Measurements from ENCODE around the gene PNMA1.
A peak's percentile ranks its signal among the peaks of the same experiment; 100 is the strongest.

Gene PNMA1

DNA sequence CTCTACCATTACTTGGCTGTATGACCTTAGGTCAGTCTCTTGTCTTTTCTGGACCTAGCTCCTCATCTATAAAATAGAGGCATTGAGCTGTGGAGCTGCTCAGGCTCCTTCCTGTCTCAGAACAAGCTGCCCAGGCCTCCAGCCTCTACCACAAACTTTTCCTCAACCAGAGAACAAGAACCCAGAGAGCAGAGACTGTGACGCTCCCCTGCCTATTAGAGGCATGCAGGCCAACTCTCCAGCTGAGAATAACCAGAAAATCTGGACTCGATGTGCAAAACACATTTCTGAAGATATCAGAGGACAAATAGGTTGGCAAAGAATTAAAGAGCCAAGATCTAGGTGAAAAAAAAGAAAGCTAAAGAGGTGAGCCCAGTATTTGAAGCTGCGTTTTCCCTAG is 17.8 kb upstream of the PNMA1 start:
- DNase-seq: no peak

DNA sequence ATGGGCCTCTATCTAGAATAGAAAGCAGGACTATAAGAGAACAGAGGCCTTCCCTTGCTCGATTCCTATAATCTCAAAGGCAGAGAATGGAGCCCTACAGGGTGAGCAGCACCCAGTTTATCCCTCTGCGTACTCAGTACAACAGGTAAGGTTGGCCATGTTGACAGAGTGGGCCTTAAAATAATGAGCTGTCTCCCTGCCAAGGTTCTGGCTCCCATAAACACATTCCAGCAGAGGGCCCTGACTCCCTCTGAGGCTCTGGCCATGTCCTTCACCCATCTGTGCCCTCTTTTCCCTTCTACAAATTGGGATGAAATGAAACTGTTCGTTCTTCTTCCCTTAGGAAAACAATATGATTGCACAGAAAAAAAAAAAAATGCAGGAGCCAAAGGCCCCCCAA is 16.9 kb upstream of the PNMA1 start:
- no peak for DNase-seq

DNA sequence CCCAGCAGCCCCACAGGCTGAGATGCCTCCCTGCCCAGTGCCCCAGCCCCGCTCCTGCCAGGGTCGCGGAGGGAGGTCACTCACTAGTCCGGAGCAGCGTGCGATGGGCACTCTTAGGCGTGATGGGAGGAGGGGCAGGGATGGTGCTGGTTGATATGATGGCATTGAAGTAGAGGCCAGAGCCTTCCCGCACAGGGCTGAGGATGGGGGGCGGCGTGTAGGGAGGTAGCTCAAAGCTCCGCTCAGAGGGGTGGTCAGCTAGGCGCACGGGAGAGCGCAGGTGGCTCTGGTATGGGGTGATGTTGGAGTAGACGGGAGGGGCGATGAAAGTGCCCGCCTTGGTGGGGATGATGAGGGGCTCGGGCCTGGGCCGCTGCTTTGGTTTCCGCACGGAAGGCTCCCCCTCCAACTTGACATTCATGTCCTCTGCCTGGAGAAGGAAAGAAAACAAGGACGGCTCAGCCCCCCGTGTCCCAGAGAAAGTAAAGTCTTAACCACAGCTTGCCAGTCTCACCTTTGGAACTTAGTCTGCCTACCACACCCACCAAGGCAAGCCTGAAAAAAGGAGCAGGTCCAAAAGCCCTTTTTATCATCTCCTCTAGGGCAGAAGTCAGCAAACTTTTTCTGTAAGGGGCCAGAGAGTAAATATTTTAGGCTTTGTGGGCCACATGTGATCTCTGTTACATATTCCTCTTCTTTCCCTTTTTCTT is 15.5 kb upstream of the PNMA1 start:
- no peak for DNase-seq

- peak; percentile 93 for DNase-seq
Measured at GRCh38 chr14:73728717-73729330, 14.6 kb upstream of the PNMA1 start.

- no peak for DNase-seq
Measured at GRCh38 chr14:73727166-73727565, 13.0 kb upstream of the PNMA1 start.

- DNase-seq: no peak
Measured at GRCh38 chr14:73726025-73726961, 12.1 kb upstream of the PNMA1 start.

DNA sequence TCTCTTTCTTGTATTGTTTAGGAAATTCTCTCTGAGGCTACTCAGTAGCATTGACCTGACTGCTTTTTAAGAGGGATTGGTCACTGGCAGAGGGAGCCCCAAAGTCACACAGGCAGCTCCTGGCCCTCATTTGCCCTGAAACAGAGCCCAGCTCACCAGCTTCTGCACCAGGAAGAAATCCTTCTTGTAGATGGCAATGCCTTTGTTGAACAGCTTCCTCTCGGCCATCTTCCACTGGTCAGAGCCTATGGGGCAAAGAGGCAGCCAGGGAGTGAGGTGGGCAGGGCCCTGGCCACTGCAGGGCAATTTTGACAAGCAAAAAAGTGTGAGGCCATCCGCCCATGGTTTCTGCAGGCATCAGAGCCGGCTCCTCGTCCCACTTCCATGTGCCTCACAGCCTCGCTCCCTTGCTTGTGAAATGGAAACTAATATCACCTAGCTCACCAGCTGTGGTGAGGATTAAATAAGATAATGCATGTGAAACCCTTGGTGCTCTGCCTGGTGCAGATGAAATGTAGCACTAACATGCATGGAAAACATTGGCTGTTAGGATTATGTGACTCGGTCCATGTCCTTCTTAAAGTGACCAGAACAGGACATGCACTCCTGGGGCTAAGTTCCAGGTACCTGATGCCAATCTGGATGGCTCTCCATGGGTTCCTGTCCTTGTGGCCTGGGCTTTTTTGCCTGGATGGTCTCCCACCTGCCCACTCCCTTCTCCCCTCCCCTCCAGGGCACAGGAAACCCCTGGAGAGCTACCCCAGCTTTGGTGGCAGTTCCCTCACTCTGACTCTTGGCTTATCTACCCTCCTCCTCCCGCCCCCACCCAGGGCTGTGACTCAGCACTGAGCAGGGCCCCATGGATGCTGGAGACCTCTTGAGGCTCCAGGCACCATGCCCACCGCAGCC is 11.2 kb upstream of the PNMA1 start:
- DNase-seq: peak; percentile 21

GRCh38 chr14:73724696-73725095 is 10.5 kb upstream of the PNMA1 start:
- DNase-seq: no peak

GRCh38 chr14:73723797-73724661 is 9.8 kb upstream of the PNMA1 start:
- peak; percentile 97 for DNase-seq

DNA sequence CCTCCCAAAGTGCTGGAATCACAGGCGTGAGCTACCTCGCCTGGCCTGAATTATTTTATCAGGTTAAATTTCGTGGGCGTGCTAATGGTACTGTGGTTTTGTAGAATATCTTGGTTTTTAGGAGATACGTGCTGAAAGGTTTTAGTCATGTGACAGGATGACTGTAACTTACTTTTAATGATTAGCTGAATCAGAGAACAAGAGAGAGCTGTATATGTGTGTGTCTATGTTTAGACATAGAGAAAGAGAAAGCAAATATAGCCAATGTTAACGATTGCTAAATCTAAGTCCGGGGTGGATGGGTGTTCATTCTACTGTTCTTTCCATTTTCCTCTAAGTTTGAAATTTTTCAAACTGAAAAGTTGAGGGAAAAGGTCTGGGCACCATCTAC is 9.2 kb upstream of the PNMA1 start:
- DNase-seq: peak; percentile 81

- DNase-seq: no peak
Measured at GRCh38 chr14:73722581-73722980, 8.4 kb upstream of the PNMA1 start.

DNA sequence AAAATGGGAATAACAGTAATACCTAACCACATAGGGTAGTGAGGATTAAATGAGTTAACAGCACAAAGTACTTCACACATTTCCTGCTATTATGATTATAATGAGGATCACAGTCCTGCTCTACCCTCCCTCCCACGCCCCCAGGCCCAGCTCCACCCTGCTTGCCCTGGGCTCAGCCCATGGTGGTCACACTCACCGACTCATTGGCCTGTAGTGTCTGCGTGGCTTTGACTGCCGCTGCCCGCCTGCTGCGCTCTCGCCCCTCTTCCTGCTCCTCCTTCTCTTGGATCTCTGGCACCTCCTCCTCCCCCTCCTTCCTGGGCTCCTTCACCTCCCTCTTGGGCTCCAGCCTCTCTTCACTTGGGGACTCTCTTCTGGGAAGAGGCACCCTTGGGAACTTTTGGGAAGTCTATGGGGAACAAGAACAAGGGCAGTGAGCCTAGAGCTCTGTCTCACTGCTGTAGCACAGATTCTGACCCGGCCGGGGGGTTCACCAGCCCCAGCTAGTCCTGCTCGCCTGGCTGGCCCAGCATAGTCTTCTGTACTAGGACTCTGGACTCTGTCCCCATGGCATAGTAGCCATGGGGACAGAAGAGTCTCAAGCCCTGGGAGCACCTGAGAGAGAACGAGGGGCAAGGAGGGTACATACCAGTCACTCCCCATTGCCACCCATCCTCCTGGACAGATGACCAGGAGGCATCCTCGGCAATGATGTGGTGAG is 7.1 kb upstream of the PNMA1 start:
- DNase-seq: no peak

- no peak for DNase-seq
Measured at GRCh38 chr14:73720636-73721035, 6.5 kb upstream of the PNMA1 start.

GRCh38 chr14:73719791-73720190 is 5.6 kb upstream of the PNMA1 start:
- DNase-seq: no peak

DNA sequence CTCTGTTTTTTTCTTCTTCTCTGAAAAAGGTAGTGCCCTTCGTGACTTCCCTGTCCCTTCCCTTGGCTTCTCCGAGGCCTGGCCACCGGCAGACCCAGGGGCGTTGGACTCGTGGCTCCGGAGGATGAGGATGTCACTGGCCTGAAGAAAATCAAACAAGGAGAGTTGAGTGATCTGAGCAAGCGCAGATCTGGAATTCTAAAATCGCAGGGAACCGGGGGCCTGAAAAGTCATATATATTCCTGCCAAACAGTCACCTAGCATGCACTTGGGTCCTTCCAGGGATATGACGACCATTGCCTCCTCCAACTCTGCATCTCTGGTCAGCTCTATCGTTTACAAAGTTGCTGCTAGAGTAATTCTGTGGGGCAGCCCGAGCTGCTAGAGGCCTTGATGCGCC is 5.2 kb upstream of the PNMA1 start:
- DNase-seq: no peak

DNA sequence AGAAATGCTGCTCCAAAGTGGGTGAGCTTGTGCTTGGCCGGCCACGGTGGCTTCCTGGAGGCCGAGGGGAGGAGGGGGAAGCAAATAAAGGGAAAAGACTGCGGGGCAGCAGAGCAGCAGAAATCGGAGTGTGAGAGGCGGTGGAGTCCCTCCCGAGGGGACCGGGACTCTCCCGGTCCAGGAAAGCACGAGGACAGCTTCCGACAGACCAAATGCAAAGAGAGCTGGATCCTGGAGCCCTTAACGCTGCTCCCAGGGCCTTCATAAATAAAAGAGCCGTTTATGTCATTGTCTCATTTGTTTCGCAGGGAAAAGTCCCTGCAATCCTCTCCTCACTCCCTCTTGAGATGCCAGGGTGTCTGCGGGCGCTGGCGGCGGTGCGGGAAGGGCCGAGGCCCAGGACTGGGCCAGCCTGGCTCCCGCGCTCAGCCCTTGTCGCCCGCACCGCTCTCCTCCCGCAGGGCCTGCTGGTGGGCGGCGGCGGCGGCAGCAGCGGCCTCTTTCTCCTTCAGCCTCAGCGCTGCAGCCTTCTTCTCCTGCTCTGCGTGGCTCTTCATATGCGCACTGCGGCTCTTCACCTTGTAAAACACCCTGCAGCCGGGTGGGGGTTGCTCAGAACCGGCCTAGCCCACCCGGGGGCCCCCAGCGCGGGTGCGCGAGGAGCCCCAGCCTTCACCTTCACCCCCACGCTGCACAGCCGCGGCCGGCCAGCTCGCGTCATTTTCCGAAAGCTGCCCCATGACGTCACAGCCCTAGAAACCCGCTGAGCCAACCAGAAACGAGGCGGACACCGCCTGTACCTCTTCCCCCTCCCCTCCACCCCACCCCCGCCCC is 4.5 kb upstream of the PNMA1 start:
- no peak for DNase-seq

- no peak for DNase-seq
Measured at GRCh38 chr14:73717711-73718417, 3.7 kb upstream of the PNMA1 start.

DNA sequence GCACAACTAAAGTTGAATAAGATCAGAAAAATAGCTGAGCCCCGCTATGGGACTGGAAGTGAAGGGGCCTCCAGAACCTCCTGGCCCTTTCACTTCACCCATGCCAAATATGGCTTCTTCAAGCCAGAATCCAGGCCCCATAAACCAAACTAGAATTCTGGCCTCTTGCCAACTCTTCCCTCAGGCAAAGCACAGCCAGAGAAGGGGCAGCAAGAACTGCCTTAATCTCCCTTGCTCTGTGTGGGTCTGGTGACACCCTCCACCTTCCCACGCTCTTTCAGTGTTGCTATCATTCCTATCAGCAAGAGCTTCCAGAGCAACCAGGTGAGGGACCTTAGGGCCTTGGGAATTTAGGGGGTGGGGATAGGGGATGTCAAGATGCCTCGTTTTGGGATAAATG is 3.1 kb upstream of the PNMA1 start:
- DNase-seq: no peak

GRCh38 chr14:73715707-73716106 is 1.5 kb upstream of the PNMA1 start:
- no peak for DNase-seq
